Spleen (tissue), 7 donors: ENCODE results near the gene PANX1.

ENCODE experiments used
- CTCF ChIP-seq, 11 experiments: fragments of 200-600 bp in 7 of 11; fragments of 450-650 bp in 4 of 11; sonication (generic) in 4 of 11; IDR thresholded peaks in 8 of 11; conservative IDR thresholded peaks in 3 of 11; 1 replicate in 7 of 11; 2 replicates in 4 of 11; pipeline versions ENCODE4 v1.4.0 to v1.8.0; 2016 to 2021; ENCODE audit warnings: antibody characterized with exemption in 11 of 11, inconsistent platforms in 4 of 11, mild to moderate bottlenecking in 1 of 11
- POLR2A ChIP-seq, 3 donors: fragments of 450-650 bp; IDR thresholded peaks; one replicate each; pipeline ENCODE4 v1.5.1; 2017; ENCODE audit warnings: antibody characterized with exemption in 3 of 3, mild to moderate bottlenecking in 1 of 3
- donor health status: DM: no; HTN: no; CAD: no; lungs with moderate emphysema.
- donor health status: DM: no; HTN: no; CAD: no.
- donor health status: DM: no; HTN: no; CAD: no.

GRCh38 chr11:94139416-94139815, 10.8 kb downstream of the PANX1 start:
- TF ChIP-seq CTCF (IDR thresholded peaks at IDR 0.05 in 8 of 11, conservative IDR thresholded peaks at IDR 0.05 in 3 of 11) (no peak), POLR2A (IDR thresholded peaks at IDR 0.05) (no peak)
